ENCODE results near the gene MACROH2A1.

DNA sequence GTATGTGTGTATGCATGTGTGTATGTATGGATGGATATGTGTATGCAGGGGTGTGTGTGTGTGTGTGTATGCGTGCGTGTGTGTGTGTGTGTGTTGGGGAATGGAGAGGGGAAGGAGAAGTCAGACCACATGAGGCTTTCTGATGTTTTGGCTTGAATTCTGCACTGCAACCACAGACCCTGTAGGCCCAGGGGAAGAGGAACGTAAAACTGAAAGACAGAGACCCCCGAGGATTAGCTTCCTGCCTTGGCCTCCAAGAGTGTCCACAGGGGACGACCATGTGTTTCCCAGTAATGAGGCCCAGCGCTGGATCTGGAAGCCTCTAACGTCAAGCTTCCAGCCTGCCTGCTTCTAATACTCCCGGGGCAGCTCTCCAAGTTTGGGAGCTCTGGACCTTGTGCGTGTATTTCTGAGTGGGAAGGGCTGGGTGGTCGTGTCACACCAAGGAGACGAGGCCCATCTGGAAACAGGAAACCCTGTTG, 42.4 kb upstream of the MACROH2A1 start:
- TF ChIP-seq, protein P1, sequence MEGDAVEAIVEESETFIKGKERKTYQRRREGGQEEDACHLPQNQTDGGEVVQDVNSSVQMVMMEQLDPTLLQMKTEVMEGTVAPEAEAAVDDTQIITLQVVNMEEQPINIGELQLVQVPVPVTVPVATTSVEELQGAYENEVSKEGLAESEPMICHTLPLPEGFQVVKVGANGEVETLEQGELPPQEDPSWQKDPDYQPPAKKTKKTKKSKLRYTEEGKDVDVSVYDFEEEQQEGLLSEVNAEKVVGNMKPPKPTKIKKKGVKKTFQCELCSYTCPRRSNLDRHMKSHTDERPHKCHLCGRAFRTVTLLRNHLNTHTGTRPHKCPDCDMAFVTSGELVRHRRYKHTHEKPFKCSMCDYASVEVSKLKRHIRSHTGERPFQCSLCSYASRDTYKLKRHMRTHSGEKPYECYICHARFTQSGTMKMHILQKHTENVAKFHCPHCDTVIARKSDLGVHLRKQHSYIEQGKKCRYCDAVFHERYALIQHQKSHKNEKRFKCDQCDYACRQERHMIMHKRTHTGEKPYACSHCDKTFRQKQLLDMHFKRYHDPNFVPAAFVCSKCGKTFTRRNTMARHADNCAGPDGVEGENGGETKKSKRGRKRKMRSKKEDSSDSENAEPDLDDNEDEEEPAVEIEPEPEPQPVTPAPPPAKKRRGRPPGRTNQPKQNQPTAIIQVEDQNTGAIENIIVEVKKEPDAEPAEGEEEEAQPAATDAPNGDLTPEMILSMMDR (conservative IDR thresholded peaks at IDR 0.05; ENCODE audit: low read depth, low read length): no peak
- no peak for TF ChIP-seq RAD21 (IDR thresholded peaks at IDR 0.05; ENCODE audit: low read length)
- TF ChIP-seq, protein P2, sequence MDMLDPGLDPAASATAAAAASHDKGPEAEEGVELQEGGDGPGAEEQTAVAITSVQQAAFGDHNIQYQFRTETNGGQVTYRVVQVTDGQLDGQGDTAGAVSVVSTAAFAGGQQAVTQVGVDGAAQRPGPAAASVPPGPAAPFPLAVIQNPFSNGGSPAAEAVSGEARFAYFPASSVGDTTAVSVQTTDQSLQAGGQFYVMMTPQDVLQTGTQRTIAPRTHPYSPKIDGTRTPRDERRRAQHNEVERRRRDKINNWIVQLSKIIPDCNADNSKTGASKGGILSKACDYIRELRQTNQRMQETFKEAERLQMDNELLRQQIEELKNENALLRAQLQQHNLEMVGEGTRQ (IDR thresholded peaks at IDR 0.05; ENCODE audit: low read depth, low read length): no peak

Data from IMR-90 (cell line).